Ishikawa (cell line): ENCODE results near the gene TRIM9.
A peak's percentile ranks its signal among the peaks of the same experiment; 100 is the strongest.

Source experiments
- CEBPB ChIP-seq: IDR thresholded peaks from 2 replicates; pipeline ENCODE4 v1.6.1; 2012
- CREB1 ChIP-seq: IDR thresholded peaks from 2 replicates; pipeline ENCODE4 v1.6.1; 2012; ENCODE audit warnings: low read depth
- EGR1 ChIP-seq: IDR thresholded peaks from 2 replicates; pipeline ENCODE4 v1.6.1; 2012
- EP300 ChIP-seq: IDR thresholded peaks from 2 replicates; pipeline ENCODE4 v1.6.1; 2012; ENCODE audit warnings: borderline replicate concordance
- FOXM1 ChIP-seq: IDR thresholded peaks from 2 replicates; pipeline ENCODE4 v1.6.1; 2012; ENCODE audit warnings: low read depth, borderline replicate concordance
- MAX ChIP-seq: IDR thresholded peaks from 2 replicates; pipeline ENCODE4 v1.6.1; 2012
- NFIC ChIP-seq: IDR thresholded peaks from 2 replicates; pipeline ENCODE4 v1.6.1; 2012
- RAD21 ChIP-seq: IDR thresholded peaks from 2 replicates; pipeline ENCODE4 v1.6.1; 2012; ENCODE audit warnings: low read depth
- REST ChIP-seq: IDR thresholded peaks from 2 replicates; pipeline ENCODE4 v1.6.1; 2012; ENCODE audit warnings: low read depth, mild to moderate bottlenecking
- TAF1 ChIP-seq: IDR thresholded peaks from 2 replicates; pipeline ENCODE4 v1.6.1; 2012; ENCODE audit warnings: low read depth, mild to moderate bottlenecking
- TCF12 ChIP-seq: IDR thresholded peaks from 2 replicates; pipeline ENCODE4 v1.6.1; 2012; ENCODE audit warnings: low read depth
- TEAD4 ChIP-seq: IDR thresholded peaks from 2 replicates; pipeline ENCODE4 v1.6.1; 2012
- USF1 ChIP-seq: IDR thresholded peaks from 2 replicates; pipeline ENCODE4 v1.6.1; 2012
- YY1 ChIP-seq: IDR thresholded peaks from 2 replicates; pipeline ENCODE4 v1.6.1; 2012; ENCODE audit warnings: low read depth
- ZBTB7A ChIP-seq: IDR thresholded peaks from 2 replicates; pipeline ENCODE4 v1.6.1; 2012; ENCODE audit warnings: low read depth

TRIM9 gene

GRCh38 chr14:51081712-51082111 is 13.2 kb downstream of the TRIM9 start:
- TF ChIP-seq USF1 = no peak
- TF ChIP-seq TEAD4 = no peak
- no peak for TF ChIP-seq FOXM1
- no peak for TF ChIP-seq EGR1
- TF ChIP-seq ZBTB7A = no peak
- no peak for TF ChIP-seq CREB1
- no peak for TF ChIP-seq YY1
- no peak for TF ChIP-seq REST
- no peak for TF ChIP-seq CEBPB
- no peak for TF ChIP-seq TAF1
- no peak for TF ChIP-seq TCF12
- TF ChIP-seq MAX = no peak
- no peak for TF ChIP-seq NFIC
- TF ChIP-seq RAD21 = no peak

- TF ChIP-seq REST (peak; percentile 37; the same call in 1 of the 2 replicates), FOXM1 (no peak), YY1 (no peak)
Measured at GRCh38 chr14:51081209-51081608, 13.7 kb downstream of the TRIM9 start.

- TF ChIP-seq NFIC (no peak), CREB1 (no peak), YY1 (no peak), TCF12 (no peak), ZBTB7A (no peak), FOXM1 (no peak), EGR1 (no peak), TEAD4 (no peak), MAX (no peak), USF1 (no peak), CEBPB (no peak), TAF1 (no peak), REST (no peak), RAD21 (no peak), EP300 (no peak)
Measured at GRCh38 chr14:51080645-51081044, 14.3 kb downstream of the TRIM9 start.

GRCh38 chr14:51079489-51079888 is 15.4 kb downstream of the TRIM9 start:
- no peak for TF ChIP-seq USF1
- no peak for TF ChIP-seq TCF12

GRCh38 chr14:51079085-51079484 is 15.8 kb downstream of the TRIM9 start:
- no peak for TF ChIP-seq TEAD4
- TF ChIP-seq TCF12 = no peak
- no peak for TF ChIP-seq EP300
- TF ChIP-seq ZBTB7A = no peak
- TF ChIP-seq MAX = no peak
- no peak for TF ChIP-seq NFIC
- TF ChIP-seq CEBPB = no peak
- TF ChIP-seq YY1 = no peak
